D721Med (cell line): Measurements from ENCODE around the gene ZBTB17.

Source experiments
- DNase-seq: peaks from one replicate; pipeline ENCODE4 v3.0.0; 2011; ENCODE audit warnings: low spot score; ENCODE audit not compliant: insufficient read length
- FAIRE-seq: peaks from 2 replicates; lab custom pipeline; 2011; peaks lifted over from hg19 to GRCh38; lab: Jason Lieb, UNC
- TF ChIP-seq, protein P1 (sequence below): IDR thresholded peaks from 2 replicates; pipeline ENCODE4 v1.5.1; 2012; ENCODE audit warnings: mild to moderate bottlenecking, control low read depth; ENCODE audit not compliant: insufficient read depth; ENCODE audit errors: missing control alignments

Gene ZBTB17

DNA sequence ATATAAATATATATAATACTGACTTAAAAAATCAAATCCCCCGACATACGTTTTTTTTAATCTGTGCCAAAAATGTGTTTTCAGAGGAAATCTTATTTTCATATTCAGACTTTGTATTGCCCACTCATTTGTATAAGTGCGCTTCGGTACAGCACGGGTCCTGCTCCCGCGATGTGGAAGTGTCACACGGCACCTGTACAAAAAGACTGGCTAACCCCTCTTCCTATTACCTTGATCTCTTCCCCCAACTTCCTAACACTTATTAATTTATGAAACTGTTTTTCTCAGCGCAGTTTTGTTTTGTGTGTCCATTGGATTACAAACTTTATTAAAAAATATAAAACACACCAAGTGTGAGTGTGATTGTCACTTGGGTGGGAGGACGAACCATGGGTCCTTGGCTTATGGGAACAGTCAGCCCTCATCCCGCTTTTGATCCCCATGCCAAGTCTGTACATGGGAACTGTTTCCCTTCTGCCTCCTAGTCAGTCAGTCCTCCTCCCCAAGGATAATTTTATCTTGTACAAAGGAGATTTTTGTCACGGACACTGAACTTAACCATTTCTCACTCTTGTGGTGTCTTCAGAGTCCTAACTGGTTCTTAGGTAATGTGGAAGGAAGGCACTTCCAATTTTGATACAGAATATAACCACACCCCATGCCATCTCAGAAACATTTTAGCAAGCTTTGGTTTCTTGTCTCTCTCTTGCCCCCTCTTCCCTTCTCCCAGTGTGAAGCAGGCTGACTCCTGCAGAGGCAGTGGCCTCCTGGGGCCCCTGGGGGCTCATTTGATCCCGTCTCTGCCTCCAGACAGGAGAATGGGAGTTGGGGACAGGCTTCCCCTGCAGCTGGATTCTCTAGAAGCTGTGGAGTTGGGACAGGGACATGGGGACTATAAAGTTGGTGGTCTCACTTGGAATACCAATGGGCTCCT is 35.5 kb downstream of the ZBTB17 start:
- DNase-seq, result no peak
- FAIRE-seq, result no peak
- TF ChIP-seq, protein P1, sequence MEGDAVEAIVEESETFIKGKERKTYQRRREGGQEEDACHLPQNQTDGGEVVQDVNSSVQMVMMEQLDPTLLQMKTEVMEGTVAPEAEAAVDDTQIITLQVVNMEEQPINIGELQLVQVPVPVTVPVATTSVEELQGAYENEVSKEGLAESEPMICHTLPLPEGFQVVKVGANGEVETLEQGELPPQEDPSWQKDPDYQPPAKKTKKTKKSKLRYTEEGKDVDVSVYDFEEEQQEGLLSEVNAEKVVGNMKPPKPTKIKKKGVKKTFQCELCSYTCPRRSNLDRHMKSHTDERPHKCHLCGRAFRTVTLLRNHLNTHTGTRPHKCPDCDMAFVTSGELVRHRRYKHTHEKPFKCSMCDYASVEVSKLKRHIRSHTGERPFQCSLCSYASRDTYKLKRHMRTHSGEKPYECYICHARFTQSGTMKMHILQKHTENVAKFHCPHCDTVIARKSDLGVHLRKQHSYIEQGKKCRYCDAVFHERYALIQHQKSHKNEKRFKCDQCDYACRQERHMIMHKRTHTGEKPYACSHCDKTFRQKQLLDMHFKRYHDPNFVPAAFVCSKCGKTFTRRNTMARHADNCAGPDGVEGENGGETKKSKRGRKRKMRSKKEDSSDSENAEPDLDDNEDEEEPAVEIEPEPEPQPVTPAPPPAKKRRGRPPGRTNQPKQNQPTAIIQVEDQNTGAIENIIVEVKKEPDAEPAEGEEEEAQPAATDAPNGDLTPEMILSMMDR, result no peak

DNA sequence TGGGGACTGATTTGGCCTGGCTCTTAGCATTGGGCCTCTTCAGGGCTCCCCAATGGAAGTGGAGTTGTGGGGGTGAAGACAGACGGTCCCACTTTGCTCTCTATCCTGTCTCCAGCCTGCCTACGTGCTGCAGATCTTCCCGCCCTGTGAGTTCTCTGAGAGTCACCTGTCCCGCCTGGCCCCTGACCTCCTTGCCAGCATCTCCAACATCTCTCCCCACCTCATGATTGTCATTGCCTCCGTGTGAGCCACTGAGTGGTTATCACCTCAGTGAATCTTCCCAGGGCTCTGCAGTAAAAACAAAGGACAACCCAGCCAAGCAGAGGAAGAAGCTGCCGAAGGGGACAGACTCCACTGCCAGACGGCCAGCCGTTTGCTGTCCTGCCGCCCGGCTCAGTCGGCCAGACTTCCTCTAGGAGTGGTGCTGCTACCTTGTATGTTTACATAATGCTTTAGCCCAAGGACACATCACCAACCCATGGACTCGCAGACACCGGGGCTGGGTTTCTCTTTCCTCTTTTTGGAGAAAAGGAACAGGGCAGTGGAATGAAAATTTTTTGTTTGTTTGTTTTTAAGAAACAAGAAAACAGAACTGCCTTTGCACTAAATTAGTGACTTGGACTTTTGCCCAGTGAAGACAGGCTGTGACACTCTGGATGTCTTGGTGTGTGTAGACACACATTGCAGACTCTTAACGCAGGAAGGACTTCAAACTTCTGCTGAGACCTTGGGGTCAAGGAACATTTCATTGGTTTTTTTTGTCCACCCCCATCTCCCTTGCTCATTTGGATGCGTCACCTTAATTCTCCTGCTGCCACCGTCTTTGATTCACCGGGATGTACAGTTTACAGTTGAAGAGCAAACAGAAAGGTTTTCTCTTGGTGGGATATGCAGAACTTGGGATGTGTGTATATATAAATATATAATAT is 36.5 kb downstream of the ZBTB17 start:
- DNase-seq, result no peak
- no peak for FAIRE-seq
- TF ChIP-seq, protein P1, result no peak

DNA sequence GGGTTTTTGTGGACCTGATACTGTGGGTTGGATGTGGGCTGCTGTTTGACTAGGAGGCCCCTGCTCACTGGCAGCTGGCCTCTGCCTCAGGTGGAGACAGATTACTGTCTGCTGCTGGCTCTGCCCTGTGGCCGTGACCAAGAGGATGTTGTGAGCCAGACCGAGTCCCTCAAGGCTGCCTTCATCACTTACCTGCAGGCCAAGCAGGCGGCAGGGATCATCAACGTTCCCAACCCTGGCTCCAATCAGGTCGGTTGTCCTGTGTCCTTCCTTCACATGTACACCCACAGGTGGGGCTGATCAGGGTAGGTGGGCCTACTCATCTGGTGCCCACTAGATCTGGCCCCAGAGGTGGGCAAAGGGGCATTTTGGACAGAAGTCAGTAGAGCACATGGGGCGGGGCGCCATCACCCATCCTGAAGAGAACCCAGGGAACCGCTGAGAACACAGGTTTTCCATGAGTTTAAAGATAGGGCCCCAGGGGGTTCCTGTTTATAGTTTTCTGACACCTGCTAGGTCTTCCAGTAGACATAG is 37.2 kb downstream of the ZBTB17 start:
- DNase-seq (no peak), FAIRE-seq (no peak)
- TF ChIP-seq, protein P1, result no peak

DNA sequence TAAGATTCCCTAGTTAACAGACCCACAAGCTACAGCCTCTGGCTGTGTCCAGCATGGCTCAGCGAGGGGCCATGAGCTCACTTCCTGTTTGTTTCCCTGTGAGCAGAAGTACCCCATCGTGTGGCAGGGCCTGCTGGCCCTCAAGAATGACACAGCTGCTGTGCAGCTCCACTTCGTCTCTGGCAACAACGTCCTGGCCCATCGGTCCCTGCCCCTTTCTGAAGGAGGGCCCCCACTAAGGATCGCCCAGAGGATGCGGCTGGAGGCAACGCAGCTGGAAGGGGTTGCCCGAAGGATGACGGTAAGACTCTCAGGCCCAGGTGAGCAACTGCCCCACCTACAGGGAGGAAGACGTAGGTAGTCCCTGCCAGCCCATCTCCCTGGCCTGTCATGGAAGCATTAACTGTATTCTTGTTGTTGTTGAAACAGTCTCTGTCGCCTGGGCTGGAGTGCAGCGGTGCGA is 38.2 kb downstream of the ZBTB17 start:
- TF ChIP-seq, protein P1, result no peak
- DNase-seq (no peak), FAIRE-seq (no peak)

DNA sequence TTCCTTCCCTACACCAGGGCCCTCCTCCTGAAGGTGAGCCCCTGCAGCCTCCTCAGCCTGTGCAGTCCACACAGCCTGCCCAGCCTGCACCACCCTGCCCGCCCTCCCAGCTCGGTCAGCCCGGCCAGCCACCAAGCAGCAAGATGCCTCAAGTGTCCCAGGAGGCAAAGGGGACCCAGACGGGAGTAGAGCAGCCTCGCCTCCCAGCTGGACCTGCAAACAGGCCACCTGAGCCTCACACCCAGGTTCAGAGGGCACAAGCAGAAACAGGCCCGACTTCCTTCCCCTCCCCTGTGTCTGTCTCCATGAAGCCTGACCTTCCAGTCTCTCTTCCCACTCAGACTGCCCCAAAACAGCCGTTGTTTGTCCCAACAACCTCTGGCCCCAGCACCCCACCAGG is 38.8 kb downstream of the ZBTB17 start:
- DNase-seq (no peak), FAIRE-seq (no peak)
- TF ChIP-seq, protein P1, result no peak

DNA sequence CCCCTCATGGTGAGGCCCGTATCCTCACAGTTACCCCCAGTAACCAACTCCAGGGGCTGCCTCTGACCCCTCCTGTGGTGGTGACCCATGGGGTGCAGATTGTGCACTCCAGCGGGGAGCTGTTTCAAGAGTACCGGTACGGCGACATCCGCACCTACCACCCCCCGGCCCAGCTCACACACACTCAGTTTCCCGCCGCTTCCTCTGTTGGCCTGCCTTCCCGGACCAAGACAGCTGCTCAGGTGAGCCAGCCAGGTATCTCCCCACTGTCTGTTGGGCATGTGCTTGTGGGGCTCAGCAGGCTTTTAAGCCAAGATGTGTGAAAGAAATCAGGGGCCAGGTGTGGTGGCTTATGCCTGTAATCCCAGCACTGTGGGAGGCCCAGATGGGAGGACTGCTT is 39.9 kb downstream of the ZBTB17 start:
- TF ChIP-seq, protein P1, result no peak
- FAIRE-seq, result no peak
- no peak for DNase-seq
